HEK293 (cell line): ENCODE data around the gene GFM1.

Source experiments
- BCL6B ChIP-seq: fragments of 450-650 bp; formaldehyde crosslinking; IDR thresholded peaks from 2 replicates; pipeline ENCODE4 v1.5.1; 2017; ENCODE audit warnings: missing biosample characterization, missing genetic modification characterization
- CTCF ChIP-seq: fragments of 450-650 bp; formaldehyde crosslinking; IDR thresholded peaks from 2 replicates; pipeline ENCODE4 v1.5.1; 2016; ENCODE audit warnings: missing biosample characterization, missing genetic modification characterization
- REST ChIP-seq: fragments of 450-650 bp; formaldehyde crosslinking; IDR thresholded peaks from 2 replicates; pipeline ENCODE4 v1.5.1; 2016; ENCODE audit warnings: missing biosample characterization, missing genetic modification characterization
- SP3 ChIP-seq: fragments of 450-650 bp; formaldehyde crosslinking; IDR thresholded peaks from 2 replicates; pipeline ENCODE4 v1.5.1; 2016; ENCODE audit warnings: missing biosample characterization, missing genetic modification characterization
- ZNF274 ChIP-seq, 2 experiments: fragments of 200-500 bp in 1 of 2; fragments of 450-650 bp in 1 of 2; sonication (Bioruptor generic) in 1 of 2; formaldehyde crosslinking in 1 of 2; IDR thresholded peaks; 2 replicates each; pipeline versions ENCODE4 v1.5.1 to v1.6.1; 2014 to 2016; ENCODE audit warnings: borderline replicate concordance in 1 of 2, inconsistent platforms in 1 of 2, low read length in 1 of 2, missing biosample characterization in 1 of 2, missing genetic modification characterization in 1 of 2

- TF ChIP-seq CTCF (tag by site-specific recombination) (no peak), BCL6B (tag by site-specific recombination) (no peak), ZNF274 (IDR thresholded peaks at IDR 0.05; ENCODE audit: low read length) (no peak), ZNF274 (tag by site-specific recombination; IDR thresholded peaks at IDR 0.05; ENCODE audit: borderline replicate concordance) (no peak), REST (tag by site-specific recombination) (no peak), SP3 (tag by site-specific recombination) (no peak)
These were observed 74.3 kb downstream of the GFM1 start for GRCh38 chr3:158718490-158719170.
